Stimulated activated CD4-positive, alpha-beta T cell treated with anti-CD3 and anti-CD28 coated beads, Interleukin-4, amount 100 ng/mL, for 4 hours (primary cell): ENCODE results near the gene CEP78.
"Not testable (repeated sequence)": the region's sequence is repeated elsewhere in the genome, so short reads cannot be mapped to it uniquely, and the experiment has no call there.

Source experiments
- DNase-seq, 2 experiments: peaks; one replicate each; pipeline ENCODE4 v3.0.0-alpha.2; 2020

CEP78 gene

GRCh38 chr9:78238046-78239038, 2.5 kb downstream of the CEP78 start:
- no peak for DNase-seq

- DNase-seq, result no peak
These were observed 3.6 kb downstream of the CEP78 start for GRCh38 chr9:78239506-78239905.

GRCh38 chr9:78242041-78242440, 6.2 kb downstream of the CEP78 start:
- DNase-seq, result no peak

GRCh38 chr9:78243130-78243529, 7.3 kb downstream of the CEP78 start:
- DNase-seq, result no peak

GRCh38 chr9:78245401-78245800, 9.5 kb downstream of the CEP78 start:
- no peak for DNase-seq

GRCh38 chr9:78248635-78249034, 12.8 kb downstream of the CEP78 start:
- no peak for DNase-seq

- no peak for DNase-seq
These were observed 13.7 kb downstream of the CEP78 start for GRCh38 chr9:78249542-78249941.

GRCh38 chr9:78252616-78253015, 16.7 kb downstream of the CEP78 start:
- no peak for DNase-seq

GRCh38 chr9:78253285-78253684, 17.4 kb downstream of the CEP78 start:
- no peak for DNase-seq

GRCh38 chr9:78261403-78262001, 25.6 kb downstream of the CEP78 start:
- DNase-seq, result no peak

GRCh38 chr9:78262655-78263054, 26.8 kb downstream of the CEP78 start:
- DNase-seq, result no peak

- DNase-seq, result no peak
These were observed 32.0 kb downstream of the CEP78 start for GRCh38 chr9:78267889-78268288.

- DNase-seq, result no peak
These were observed 33.9 kb downstream of the CEP78 start for GRCh38 chr9:78269784-78270183.

- no peak for DNase-seq
These were observed 36.4 kb downstream of the CEP78 start for GRCh38 chr9:78272307-78272706.

GRCh38 chr9:78273761-78274160, 37.9 kb downstream of the CEP78 start:
- DNase-seq, result no peak

- no peak for DNase-seq
These were observed 42.4 kb downstream of the CEP78 start for GRCh38 chr9:78278177-78278777.

GRCh38 chr9:78278801-78279200, 42.9 kb downstream of the CEP78 start:
- no peak for DNase-seq

GRCh38 chr9:78280982-78281668, 45.2 kb downstream of the CEP78 start:
- DNase-seq, result no peak

GRCh38 chr9:78284181-78284580, 48.3 kb downstream of the CEP78 start:
- DNase-seq, result not testable (repeated sequence)

- DNase-seq, result no peak
These were observed 50.2 kb downstream of the CEP78 start for GRCh38 chr9:78286125-78286524.

GRCh38 chr9:78286946-78287388, 51.1 kb downstream of the CEP78 start:
- DNase-seq, result no peak

- no peak for DNase-seq
These were observed 52.5 kb downstream of the CEP78 start for GRCh38 chr9:78288214-78288892.

GRCh38 chr9:78289474-78289873, 53.6 kb downstream of the CEP78 start:
- no peak for DNase-seq
